K562 (cell line): ENCODE results near the gene PCOLCE2. TPM values are rescaled to one million over a fixed set of nuclear protein-coding genes. Genes with fewer than 3 reads are reported as not detected.

Experiments
- CBX2 ChIP-seq: fragments of 200-600 bp; sonication (generic); IDR thresholded peaks from one replicate; pipeline ENCODE4 v1.6.1; 2012; ENCODE audit warnings: mild to moderate bottlenecking, low read length, inconsistent platforms; ENCODE audit not compliant: insufficient read depth, poor library complexity, severe bottlenecking
- CCAR2 ChIP-seq: fragments of 200-400 bp; formaldehyde crosslinking; IDR thresholded peaks from 2 replicates; pipeline ENCODE4 v1.6.1; 2017; ENCODE audit warnings: mild to moderate bottlenecking, low read depth, low read length
- CUX1 ChIP-seq: fragments of 200-800 bp; sonication (Bioruptor generic); IDR thresholded peaks from 2 replicates; pipeline ENCODE4 v1.6.1; 2016; ENCODE audit warnings: missing genetic modification characterization, missing compliant biosample characterization
- DEAF1 ChIP-seq: fragments of 450-650 bp; formaldehyde crosslinking; IDR thresholded peaks from 2 replicates; pipeline ENCODE4 v1.4.0; 2020; ENCODE audit warnings: mild to moderate bottlenecking, moderate library complexity
- FOSL1 ChIP-seq: fragments of 200-800 bp; sonication (Bioruptor generic); conservative IDR thresholded peaks from 2 replicates; pipeline ENCODE4 v1.6.1; 2016; ENCODE audit warnings: missing genetic modification characterization, missing compliant biosample characterization
- MCM7 ChIP-seq, 2 experiments: fragments of 450-650 bp; IDR thresholded peaks; 2 replicates each; pipeline ENCODE4 v1.6.1; 2016 to 2018
- RERE ChIP-seq: sonication (generic); formaldehyde crosslinking; IDR thresholded peaks from 2 replicates; pipeline ENCODE4 v1.8.0; 2023; ENCODE audit warnings: missing genetic modification reagents, mild to moderate bottlenecking, borderline replicate concordance
- SMARCE1 ChIP-seq: fragments of 450-650 bp; IDR thresholded peaks from 2 replicates; pipeline ENCODE4 v1.7.1; 2016; ENCODE audit warnings: mild to moderate bottlenecking
- TCFL5 ChIP-seq: fragments of 250-450 bp; sonication (Bioruptor Pico); conservative IDR thresholded peaks from 2 replicates; pipeline ENCODE4 v1.6.1; 2021; ENCODE audit warnings: mild to moderate bottlenecking, moderate library complexity, matching md5 sums
- ZHX1 ChIP-seq: fragments of 150-350 bp; conservative IDR thresholded peaks from 2 replicates; pipeline ENCODE4 v1.6.1; 2014; ENCODE audit warnings: low read length
- ZSCAN29 ChIP-seq: fragments of 450-650 bp; IDR thresholded peaks from 2 replicates; pipeline ENCODE4 v1.6.1; 2017
- polyA plus RNA-seq, 8 experiments: library from polyadenylated mRNA; depleted of rRNA in 4 of 8; stranded (reverse) in 5 of 8; unstranded in 3 of 8; fragments of >200 nt; fragmentation: Nextera tagmentation in 2 of 8; fragmentation: Illumina TruSeq in 1 of 8; extraction: Ambion mirVana in 2 of 8; extraction: Trizol in 1 of 8; gene quantifications; 2 replicates each; pipeline versions ENCODE4 v1.2.1 to v1.2.3, GENCODE V29; 2011 to 2014; ENCODE audit warnings: inconsistent platforms in 1 of 8, missing spikeins in 1 of 8
- total RNA-seq, 7 experiments: library from RNA; depleted of rRNA in 6 of 7; stranded (reverse); fragments of >200 nt in 6 of 7; fragmentation: Illumina TruSeq in 2 of 7; extraction: Trizol in 2 of 7; gene quantifications; 2 replicates each; pipeline versions ENCODE4 v1.2.1 to v1.2.3, GENCODE V29; 2011 to 2021; ENCODE audit warnings: low replicate concordance in 1 of 7

PCOLCE2 gene
- total and polyA plus RNA-seq, 9 of the 15 experiments (the other 6 are each of a cell fraction or from before 2014, with no cell fraction given), result 0.18 to 1.2 (median 0.65) TPM

GRCh38 chr3:142844339-142844977 lies 44.4 kb downstream of the PCOLCE2 start (continued):
- no peak for TF ChIP-seq CUX1 (CRISPR knock-in tag)
- no peak for TF ChIP-seq ZHX1
- no peak for TF ChIP-seq SMARCE1
- no peak for TF ChIP-seq MCM7 (IDR thresholded peaks at IDR 0.05)
- no peak for TF ChIP-seq RERE
- TF ChIP-seq CBX2, result no peak
- TF ChIP-seq ZSCAN29, result no peak
- TF ChIP-seq TCFL5 (CRISPR knock-in tag), result no peak
- TF ChIP-seq FOSL1 (tag), result peak; percentile 48
- TF ChIP-seq CCAR2, result no peak
- 0 out of 2 replicates have a peak, but pooled peaks have one; percentile 20 for TF ChIP-seq DEAF1
